Sigmoid colon (tissue), 7 donors: Measurements from ENCODE around the gene HHAT. TPM values are rescaled to one million over a fixed set of nuclear protein-coding genes. Genes with fewer than 3 reads are reported as not detected.
"Not testable (repeated sequence)": the region's sequence is repeated elsewhere in the genome, so short reads cannot be mapped to it uniquely, and the experiment has no call there.

Source experiments
- DNase-seq: peaks from one replicate; pipeline ENCODE4 v3.0.0-alpha.2; 2019
- H3K27ac ChIP-seq, 4 donors: fragments of 200-600 bp; sonication (generic); one replicate each; pipeline ENCODE4 v1.5.1; 2016 to 2019; ENCODE audit warnings: mild to moderate bottlenecking in 1 of 4
- H3K27me3 ChIP-seq, 3 donors: fragments of 200-600 bp; sonication (generic); one replicate each; pipeline ENCODE4 v1.5.1; 2019; ENCODE audit warnings: mild to moderate bottlenecking in 1 of 3
- H3K36me3 ChIP-seq, 4 donors: fragments of 200-600 bp; sonication (generic); one replicate each; pipeline ENCODE4 v1.5.1; 2016 to 2019
- H3K4me1 ChIP-seq, 4 donors: fragments of 200-600 bp; sonication (generic); one replicate each; pipeline ENCODE4 v1.5.1; 2017 to 2019
- H3K4me3 ChIP-seq, 4 donors: fragments of 200-600 bp; sonication (generic); one replicate each; pipeline ENCODE4 v1.5.1; 2017 to 2019; ENCODE audit warnings: mild to moderate bottlenecking in 2 of 4, moderate library complexity in 1 of 4
- H3K9me3 ChIP-seq, 4 donors: fragments of 200-600 bp in 3 of 4; sonication (generic) in 3 of 4; one replicate each; pipeline versions ENCODE4 v1.5.1 to v1.6.1; 2013 to 2019
- EP300 ChIP-seq, 4 donors: sonication (generic); formaldehyde crosslinking; IDR thresholded peaks; one replicate each; pipeline ENCODE4 v1.6.1; 2017; ENCODE audit warnings: antibody characterized with exemption in 4 of 4
- POLR2A ChIP-seq, 2 donors: fragments of 450-650 bp; IDR thresholded peaks; one replicate each; pipeline ENCODE4 v1.6.1; 2016; ENCODE audit warnings: antibody characterized with exemption in 2 of 2, mild to moderate bottlenecking in 2 of 2, moderate library complexity in 2 of 2
- POLR2AphosphoS5 ChIP-seq, 4 donors: sonication (generic); formaldehyde crosslinking; IDR thresholded peaks; one replicate each; pipeline ENCODE4 v1.6.1; 2017; ENCODE audit warnings: antibody characterized with exemption in 4 of 4
- WGBS, 2 donors: extraction: QIAGEN DNeasy Blood & Tissue Kit; methylation state at CpG; one replicate each; pipeline ENCODE4 v1.1.7; 2013; 5-methylcytosine and 5-hydroxymethylcytosine counted together
- intact Hi-C: fragments of 100-400 bp; cut with DNase I; formaldehyde crosslinking; loops from one replicate; pipeline ENCODE4 v1.15.1; 2023
- polyA plus RNA-seq, 3 donors: library from polyadenylated mRNA; stranded (reverse); fragments of 200-250 nt; gene quantifications; one replicate each; pipeline ENCODE4 v1.2.3, GENCODE V29; 2013
- total RNA-seq, 4 donors: library from RNA; depleted of rRNA; stranded (reverse); fragments of >200 nt; gene quantifications; one replicate each; pipeline ENCODE4 v1.1.0, GENCODE V29; 2016
- TF ChIP-seq, protein P1 (sequence below), 4 experiments: fragments of 450-650 bp in 3 of 4; fragments of 200-600 bp in 1 of 4; IDR thresholded peaks; one replicate each; pipeline ENCODE4 v1.5.1; 2016 to 2019; ENCODE audit warnings: antibody characterized with exemption in 4 of 4, mild to moderate bottlenecking in 3 of 4, moderate library complexity in 2 of 4
- donor health status: healthy with polysubstance abuse.
- donor health status: Bipolar disorder and iron deficiency.
- donor health status: healthy.

HHAT gene
- total and polyA plus RNA-seq, 7 donors, result 0.46 to 6.4 (median 2.1) TPM

GRCh38 chr1:210415846-210416448, 87.2 kb downstream of the HHAT start:
- no peaks in the 10 kb centered on the region for H3K4me1 ChIP-seq
- DNase-seq, result no peak
- H3K9me3 ChIP-seq, result no peaks in the 10 kb centered on the region
- no peaks in the 10 kb centered on the region for H3K27me3 ChIP-seq
- H3K36me3 ChIP-seq, result no peaks in the 10 kb centered on the region
- no peak overlapping the region for H3K4me3 ChIP-seq
- intact Hi-C loops, result no loop called here
- TF ChIP-seq EP300 (IDR thresholded peaks at IDR 0.05), result no peak
- TF ChIP-seq POLR2A (IDR thresholded peaks at IDR 0.05), result no peak
- TF ChIP-seq POLR2AphosphoS5 (IDR thresholded peaks at IDR 0.05), result no peak
- TF ChIP-seq, protein P1, sequence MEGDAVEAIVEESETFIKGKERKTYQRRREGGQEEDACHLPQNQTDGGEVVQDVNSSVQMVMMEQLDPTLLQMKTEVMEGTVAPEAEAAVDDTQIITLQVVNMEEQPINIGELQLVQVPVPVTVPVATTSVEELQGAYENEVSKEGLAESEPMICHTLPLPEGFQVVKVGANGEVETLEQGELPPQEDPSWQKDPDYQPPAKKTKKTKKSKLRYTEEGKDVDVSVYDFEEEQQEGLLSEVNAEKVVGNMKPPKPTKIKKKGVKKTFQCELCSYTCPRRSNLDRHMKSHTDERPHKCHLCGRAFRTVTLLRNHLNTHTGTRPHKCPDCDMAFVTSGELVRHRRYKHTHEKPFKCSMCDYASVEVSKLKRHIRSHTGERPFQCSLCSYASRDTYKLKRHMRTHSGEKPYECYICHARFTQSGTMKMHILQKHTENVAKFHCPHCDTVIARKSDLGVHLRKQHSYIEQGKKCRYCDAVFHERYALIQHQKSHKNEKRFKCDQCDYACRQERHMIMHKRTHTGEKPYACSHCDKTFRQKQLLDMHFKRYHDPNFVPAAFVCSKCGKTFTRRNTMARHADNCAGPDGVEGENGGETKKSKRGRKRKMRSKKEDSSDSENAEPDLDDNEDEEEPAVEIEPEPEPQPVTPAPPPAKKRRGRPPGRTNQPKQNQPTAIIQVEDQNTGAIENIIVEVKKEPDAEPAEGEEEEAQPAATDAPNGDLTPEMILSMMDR (IDR thresholded peaks at IDR 0.05), result no peak
- H3K27ac ChIP-seq, result no peak overlapping the region
- WGBS, 2 donors, result 81 to 86% methylated on average over 9 of the region's 9 CpGs

- TF ChIP-seq EP300 (IDR thresholded peaks at IDR 0.05), result no peak
- TF ChIP-seq POLR2AphosphoS5 (IDR thresholded peaks at IDR 0.05), result no peak
- TF ChIP-seq, protein P1 (IDR thresholded peaks at IDR 0.05), result no peak
- TF ChIP-seq POLR2A (IDR thresholded peaks at IDR 0.05), result no peak
- Histone ChIP-seq H3K9me3 (no peaks in the 10 kb centered on the region), H3K4me3 (no peak overlapping the region), H3K27ac (no peak overlapping the region), H3K4me1 (no peaks in the 10 kb centered on the region), H3K36me3 (no peaks in the 10 kb centered on the region), H3K27me3 (no peaks in the 10 kb centered on the region)
- WGBS, 2 donors, result 91 to 92% methylated on average over 2 of the region's 2 CpGs
- no peak for DNase-seq
- intact Hi-C loops, result no loop called here
Measured at GRCh38 chr1:210416681-210417080, 88.0 kb downstream of the HHAT start.

DNA sequence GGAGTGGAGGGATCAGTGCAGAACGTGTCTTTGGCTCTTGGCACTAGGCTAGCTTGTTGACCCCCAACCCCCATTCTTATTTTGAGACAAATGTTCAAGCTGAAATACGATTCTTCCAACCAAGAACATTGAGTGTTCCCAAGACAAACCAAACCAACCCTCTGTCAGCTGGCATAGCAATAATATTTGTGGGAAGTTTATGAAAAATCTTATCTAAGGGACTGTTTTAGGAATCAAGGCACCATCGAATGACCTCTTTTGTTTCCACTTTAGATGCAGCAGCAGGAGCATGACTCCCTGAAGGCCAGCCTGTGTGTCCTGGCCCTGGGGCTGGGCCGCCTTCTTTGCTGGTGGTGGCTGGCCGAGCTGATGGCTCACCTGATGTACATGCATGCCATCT, 89.2 kb downstream of the HHAT start:
- H3K27me3 ChIP-seq, result no peaks in the 10 kb centered on the region
- no peak overlapping the region for H3K27ac ChIP-seq
- H3K4me3 ChIP-seq, result no peak overlapping the region
- H3K4me1 ChIP-seq, result no peaks in the 10 kb centered on the region
- intact Hi-C loops, result no loop called here
- no peak for DNase-seq
- H3K9me3 ChIP-seq, result no peaks in the 10 kb centered on the region
- WGBS, 2 donors, result 89 to 94% methylated on average over 5 of the region's 5 CpGs
- no peaks in the 10 kb centered on the region for H3K36me3 ChIP-seq
- TF ChIP-seq POLR2A (IDR thresholded peaks at IDR 0.05) (no peak), POLR2AphosphoS5 (IDR thresholded peaks at IDR 0.05) (no peak), EP300 (IDR thresholded peaks at IDR 0.05) (no peak)
- TF ChIP-seq, protein P1 (IDR thresholded peaks at IDR 0.05), result no peak

DNA sequence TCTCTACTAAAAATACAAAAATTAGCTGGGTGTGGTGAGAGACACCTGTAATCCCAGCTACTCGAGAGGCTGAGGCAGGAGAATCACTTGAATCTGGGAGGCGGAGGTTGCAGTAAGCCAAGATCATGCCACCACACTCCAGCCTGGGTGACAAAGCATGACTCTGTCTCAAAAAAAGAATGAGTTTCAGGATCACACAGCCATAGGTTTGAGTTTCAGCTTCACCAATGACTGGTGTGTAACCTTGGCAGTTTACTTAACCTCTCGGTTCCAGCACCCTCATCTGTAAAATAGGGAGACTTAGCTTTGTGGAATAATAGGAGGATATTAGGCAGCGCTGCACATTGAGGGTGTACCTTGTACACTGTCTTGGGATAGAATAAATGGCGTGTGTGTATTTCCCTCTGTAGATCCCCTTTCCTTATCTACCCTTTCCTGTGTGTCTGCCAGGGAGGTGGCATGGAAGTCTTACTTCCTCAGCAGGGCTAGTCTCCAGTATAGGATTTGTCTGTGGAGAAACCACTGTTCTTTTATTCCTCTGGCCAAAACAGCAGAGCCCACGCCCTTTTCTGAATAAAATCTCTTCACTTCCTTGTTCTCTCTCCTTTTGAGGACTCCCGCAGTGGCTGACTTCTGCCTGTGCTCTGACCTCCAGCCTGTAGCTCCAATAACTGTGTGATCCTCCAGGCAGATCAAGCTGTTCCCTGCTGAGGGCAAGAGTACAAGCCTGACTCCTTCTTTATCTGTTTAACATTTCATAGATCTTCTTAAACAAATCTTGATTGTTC, 90.4 kb downstream of the HHAT start:
- Histone ChIP-seq H3K27me3 (no peaks in the 10 kb centered on the region), H3K4me1 (no peaks in the 10 kb centered on the region), H3K36me3 (no peaks in the 10 kb centered on the region), H3K4me3 (no peak overlapping the region), H3K27ac (no peak overlapping the region), H3K9me3 (no peaks in the 10 kb centered on the region)
- intact Hi-C loops, result no loop called here
- no peak for DNase-seq
- 48 to 77% methylated on average over 7 of the region's 7 CpGs for WGBS, 2 donors
- TF ChIP-seq EP300 (IDR thresholded peaks at IDR 0.05), result no peak
- TF ChIP-seq, protein P1 (IDR thresholded peaks at IDR 0.05), result no peak
- TF ChIP-seq POLR2A (IDR thresholded peaks at IDR 0.05), result no peak
- TF ChIP-seq POLR2AphosphoS5 (IDR thresholded peaks at IDR 0.05), result no peak

DNA sequence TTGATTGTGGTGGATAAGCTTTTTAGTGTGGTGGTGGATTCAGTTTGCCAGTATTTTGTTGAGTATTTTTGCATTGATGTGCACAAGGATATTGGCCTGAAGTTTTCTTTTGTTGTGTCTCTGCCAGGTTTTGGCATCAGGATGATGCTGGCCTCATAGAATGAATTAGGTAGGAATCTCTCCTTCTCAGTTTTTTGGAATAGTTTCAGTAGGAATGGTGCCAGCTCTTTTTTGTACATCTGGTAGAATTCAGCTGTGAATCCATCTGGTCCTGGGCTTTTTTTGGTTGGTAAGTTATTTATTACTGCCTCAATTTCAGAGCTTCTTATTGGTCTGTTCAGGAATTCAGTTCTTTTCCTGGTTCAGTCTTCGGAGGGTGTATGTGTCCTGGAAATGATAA, 98.0 kb downstream of the HHAT start:
- H3K4me1 ChIP-seq, H3K27me3 ChIP-seq, intact Hi-C loops, DNase-seq, H3K4me3 ChIP-seq, H3K27ac ChIP-seq, H3K36me3 ChIP-seq, H3K9me3 ChIP-seq: not testable (repeated sequence)
- 87 to 95% methylated on average over 1 of the region's 1 CpG for WGBS, 2 donors
